ENCODE data around the gene UNC13D. TPM values are rescaled to one million over a fixed set of nuclear protein-coding genes. Genes with fewer than 3 reads are reported as not detected.
"Not testable (repeated sequence)": the region's sequence is repeated elsewhere in the genome, so short reads cannot be mapped to it uniquely, and the experiment has no call there.

Gene UNC13D
- total RNA-seq, 1 donor from 2014 or later, result 32.7 TPM

DNA sequence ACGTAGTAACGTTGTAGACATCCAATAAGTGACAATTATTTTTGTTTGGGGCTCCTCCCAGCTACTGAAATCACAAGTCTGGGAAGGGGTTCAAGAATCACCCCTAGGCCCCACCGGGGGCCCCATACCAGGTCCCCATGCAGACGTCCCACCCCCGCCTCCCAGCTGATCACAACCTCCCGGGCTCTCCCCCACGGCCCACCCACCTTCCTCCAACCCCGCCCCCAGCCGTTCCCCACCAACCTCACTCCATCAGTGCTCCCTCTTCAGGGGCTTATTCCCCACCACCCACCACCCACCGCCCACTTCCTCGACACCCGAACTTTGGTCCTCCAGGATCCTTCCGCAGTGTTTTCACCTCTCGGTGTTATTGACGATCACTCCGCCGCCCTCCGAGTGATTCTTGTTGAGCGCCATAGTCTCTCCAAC lies 10.7 kb upstream of the UNC13D start:
- TF ChIP-seq POLR2AphosphoS5 (IDR thresholded peaks at IDR 0.05; ENCODE audit: insufficient read depth in 1 of 2, low read depth in 1 of 2), result no peak
- TF ChIP-seq POLR2A (IDR thresholded peaks at IDR 0.05), result peak in 1 of 2 donors; percentile 92
- no peaks in the 10 kb centered on the region for H3K9me3 ChIP-seq
- no peak for DNase-seq (ENCODE audit: extremely low spot score in 2 of 2)
- H3K4me1 ChIP-seq, result peaks cover 38% of the 10 kb centered on the region
- peak overlapping the region; percentile 81 to 97 for H3K4me3 ChIP-seq
- no peaks in the 10 kb centered on the region for H3K27me3 ChIP-seq
- intact Hi-C loops (cut with DNase I), result loop anchor here (2.0 kb wide), 1 partner anchor 22 kb away; no protein-coding TSS in a partner anchor
- peak overlapping the region; percentile 98 for H3K27ac ChIP-seq
- H3K36me3 ChIP-seq, result peaks cover 0 to 21% of the 10 kb centered on the region in 2 donors

- Histone ChIP-seq H3K27me3 (no peaks in the 10 kb centered on the region), H3K36me3 (peaks cover 0 to 28% of the 10 kb centered on the region in 2 donors), H3K4me1 (peaks cover 44% of the 10 kb centered on the region), H3K4me3 (peak overlapping the region; percentile 81 to 97), H3K27ac (peak overlapping the region; percentile 98), H3K9me3 (no peaks in the 10 kb centered on the region)
- intact Hi-C loops (cut with DNase I), result loop anchor here (2.0 kb wide), 1 partner anchor 23 kb away; no protein-coding TSS in a partner anchor
- TF ChIP-seq POLR2AphosphoS5 (IDR thresholded peaks at IDR 0.05; ENCODE audit: insufficient read depth in 1 of 2, low read depth in 1 of 2) (peak; percentile 15 to 58), POLR2A (IDR thresholded peaks at IDR 0.05) (no peak)
- TF ChIP-seq, protein P1, sequence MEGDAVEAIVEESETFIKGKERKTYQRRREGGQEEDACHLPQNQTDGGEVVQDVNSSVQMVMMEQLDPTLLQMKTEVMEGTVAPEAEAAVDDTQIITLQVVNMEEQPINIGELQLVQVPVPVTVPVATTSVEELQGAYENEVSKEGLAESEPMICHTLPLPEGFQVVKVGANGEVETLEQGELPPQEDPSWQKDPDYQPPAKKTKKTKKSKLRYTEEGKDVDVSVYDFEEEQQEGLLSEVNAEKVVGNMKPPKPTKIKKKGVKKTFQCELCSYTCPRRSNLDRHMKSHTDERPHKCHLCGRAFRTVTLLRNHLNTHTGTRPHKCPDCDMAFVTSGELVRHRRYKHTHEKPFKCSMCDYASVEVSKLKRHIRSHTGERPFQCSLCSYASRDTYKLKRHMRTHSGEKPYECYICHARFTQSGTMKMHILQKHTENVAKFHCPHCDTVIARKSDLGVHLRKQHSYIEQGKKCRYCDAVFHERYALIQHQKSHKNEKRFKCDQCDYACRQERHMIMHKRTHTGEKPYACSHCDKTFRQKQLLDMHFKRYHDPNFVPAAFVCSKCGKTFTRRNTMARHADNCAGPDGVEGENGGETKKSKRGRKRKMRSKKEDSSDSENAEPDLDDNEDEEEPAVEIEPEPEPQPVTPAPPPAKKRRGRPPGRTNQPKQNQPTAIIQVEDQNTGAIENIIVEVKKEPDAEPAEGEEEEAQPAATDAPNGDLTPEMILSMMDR (IDR thresholded peaks at IDR 0.05), result no peak
- no peak for DNase-seq (ENCODE audit: extremely low spot score in 2 of 2)
These were observed 10.0 kb upstream of the UNC13D start for GRCh38 chr17:75854101-75854748.

DNA sequence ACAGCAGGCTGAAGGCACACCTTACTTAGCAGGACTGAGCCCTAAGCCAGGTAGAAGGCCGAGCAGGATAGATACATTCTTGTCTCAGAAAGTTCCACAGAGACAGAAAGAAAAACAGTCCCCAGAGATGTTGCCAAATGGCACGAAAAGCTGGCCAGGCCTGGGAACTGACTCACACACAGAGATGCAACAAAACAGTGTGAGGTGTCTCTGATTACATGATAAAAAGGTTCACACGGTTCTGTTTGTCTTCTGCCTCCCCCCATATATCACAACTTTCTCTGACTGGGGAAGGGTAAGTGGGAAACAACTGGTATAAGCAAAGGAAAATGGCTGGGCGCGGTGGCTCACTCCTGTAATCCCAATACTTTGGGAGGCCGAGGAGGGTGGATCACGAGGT lies 9.2 kb upstream of the UNC13D start:
- Histone ChIP-seq H3K4me3 (peak overlapping the region in 1 of 2 donors; percentile 81), H3K27ac (peak overlapping the region; percentile 98), H3K27me3 (no peaks in the 10 kb centered on the region), H3K36me3 (peaks cover 0 to 35% of the 10 kb centered on the region in 2 donors), H3K4me1 (peaks cover 52% of the 10 kb centered on the region), H3K9me3 (no peaks in the 10 kb centered on the region)
- TF ChIP-seq, protein P1 (IDR thresholded peaks at IDR 0.05), result no peak
- TF ChIP-seq POLR2A (IDR thresholded peaks at IDR 0.05), result no peak
- TF ChIP-seq POLR2AphosphoS5 (IDR thresholded peaks at IDR 0.05; ENCODE audit: insufficient read depth in 1 of 2, low read depth in 1 of 2), result no peak
- intact Hi-C loops (cut with DNase I), result no loop called here
- no peak for DNase-seq (ENCODE audit: extremely low spot score in 2 of 2)

DNA sequence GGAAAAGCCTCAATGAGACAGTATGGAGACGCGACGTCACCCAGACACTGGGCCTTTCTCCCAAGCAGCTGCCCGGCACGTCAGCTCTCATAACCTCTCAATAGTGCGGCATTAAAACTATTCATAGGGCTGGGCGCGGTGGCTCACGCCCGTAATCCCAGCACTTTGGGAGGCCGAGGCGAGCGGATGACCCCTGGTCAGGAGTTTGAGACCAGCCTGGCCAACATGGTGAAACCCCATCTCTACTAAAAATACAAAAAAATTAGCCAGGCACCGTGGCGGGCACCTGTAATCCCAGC lies 7.4 kb upstream of the UNC13D start:
- DNase-seq (ENCODE audit: extremely low spot score in 2 of 2); H3K27ac ChIP-seq; H3K4me3 ChIP-seq; intact Hi-C loops (cut with DNase I); H3K9me3 ChIP-seq; H3K27me3 ChIP-seq: not testable (repeated sequence)
- Histone ChIP-seq H3K4me1 (peaks cover 68% of the 10 kb centered on the region), H3K36me3 (peaks cover 8 to 53% of the 10 kb centered on the region in 2 donors)

DNA sequence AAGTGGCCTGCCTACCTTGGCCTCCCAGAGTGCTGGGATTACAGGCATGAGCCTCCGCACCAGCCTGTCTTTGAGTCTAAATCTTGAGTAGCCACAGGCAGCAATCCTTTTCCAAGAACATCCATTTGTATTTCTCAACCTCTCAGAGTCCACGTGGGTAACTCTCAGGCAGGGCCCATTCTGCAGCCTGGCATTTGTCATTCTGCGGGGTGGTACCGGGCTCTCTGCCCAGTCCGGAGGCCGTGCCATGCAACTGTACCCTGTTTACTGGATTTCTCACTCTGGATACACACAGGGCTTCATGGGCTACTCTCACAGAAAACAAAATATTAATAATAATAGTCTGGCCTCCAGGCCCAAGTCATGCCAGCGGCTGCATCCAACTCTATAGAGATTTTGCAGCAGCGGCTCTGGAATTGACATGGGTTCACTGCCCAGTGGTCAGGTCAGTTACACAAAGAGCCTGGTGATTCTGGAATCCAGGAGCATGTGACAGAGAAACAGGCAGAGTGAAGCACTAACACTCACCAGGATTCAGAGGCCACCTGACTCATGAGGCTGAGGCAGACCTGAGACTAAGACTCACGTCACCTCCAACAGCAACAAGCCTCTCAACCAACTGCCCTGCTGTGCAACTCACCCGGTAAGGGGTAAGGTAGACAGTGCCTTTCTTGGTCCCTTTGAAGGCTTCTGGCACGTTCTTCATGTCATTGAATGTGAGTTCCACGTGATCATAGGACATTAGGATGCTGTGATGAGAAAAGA lies 6.9 kb upstream of the UNC13D start:
- intact Hi-C loops (cut with DNase I), result no loop called here
- H3K27me3 ChIP-seq, result no peaks in the 10 kb centered on the region
- peaks cover 8 to 59% of the 10 kb centered on the region in 2 donors for H3K36me3 ChIP-seq
- no peaks in the 10 kb centered on the region for H3K9me3 ChIP-seq
- TF ChIP-seq POLR2A (IDR thresholded peaks at IDR 0.05) (no peak), POLR2AphosphoS5 (IDR thresholded peaks at IDR 0.05; ENCODE audit: insufficient read depth in 1 of 2, low read depth in 1 of 2) (no peak)
- TF ChIP-seq, protein P1 (IDR thresholded peaks at IDR 0.05), result no peak
- H3K4me1 ChIP-seq, result peaks cover 68% of the 10 kb centered on the region
- no peak overlapping the region for H3K4me3 ChIP-seq
- DNase-seq (ENCODE audit: extremely low spot score in 2 of 2), result no peak
- H3K27ac ChIP-seq, result no peak overlapping the region

- H3K27ac ChIP-seq, result no peak overlapping the region
- H3K4me1 ChIP-seq, result peaks cover 80% of the 10 kb centered on the region
- peaks cover 8 to 60% of the 10 kb centered on the region in 2 donors for H3K36me3 ChIP-seq
- TF ChIP-seq POLR2AphosphoS5 (IDR thresholded peaks at IDR 0.05; ENCODE audit: insufficient read depth in 1 of 2, low read depth in 1 of 2), result no peak
- no peak for TF ChIP-seq POLR2A (IDR thresholded peaks at IDR 0.05)
- TF ChIP-seq, protein P1 (IDR thresholded peaks at IDR 0.05), result no peak
- intact Hi-C loops (cut with DNase I), result loop anchor here (5.0 kb wide), 2 partner anchors 43 to 72 kb away; a partner anchor contains a TSS
- H3K4me3 ChIP-seq, result no peak overlapping the region
- no peaks in the 10 kb centered on the region for H3K27me3 ChIP-seq
- H3K9me3 ChIP-seq, result no peaks in the 10 kb centered on the region
- DNase-seq (ENCODE audit: extremely low spot score in 2 of 2), result no peak
These were observed 5.5 kb upstream of the UNC13D start for GRCh38 chr17:75849724-75850123.
